H1 (cell line): Measurements from ENCODE around the gene TMEM178B. TPM values are rescaled to one million over a fixed set of nuclear protein-coding genes. Genes with fewer than 3 reads are reported as not detected.

Experiments used
- CTCF ChIA-PET: fragments of 300-600 bp; sonication (Branson Sonifier 250); formaldehyde crosslinking; loops from one replicate; lab custom pipeline; 2021; ENCODE audit not compliant: partially characterized antibody; lab: Charles Lee
- POLR2A ChIA-PET: fragments of 300-600 bp; sonication (Branson Sonifier 250); formaldehyde crosslinking; loops from one replicate; lab custom pipeline; 2021; ENCODE audit warnings: inconsistent platforms; ENCODE audit not compliant: partially characterized antibody; lab: Charles Lee
- DNase-seq, 2 experiments: peaks; one replicate each; pipeline versions ENCODE4 v3.0.0 to v3.0.0-alpha.2; 2010 to 2022; ENCODE audit warnings: low spot score in 2 of 2, low read depth in 1 of 2, mixed read lengths in 1 of 2
- FAIRE-seq: peaks from 2 replicates; lab custom pipeline; 2011; peaks lifted over from hg19 to GRCh38; lab: Jason Lieb, UNC
- H2AFZ ChIP-seq: 2 replicates; pipeline ENCODE4 v1.8.1; 2012; ENCODE audit warnings: low read length, inconsistent platforms
- H2AK5ac ChIP-seq: 2 replicates; pipeline ENCODE4 v1.6.1; 2013; ENCODE audit warnings: low read depth, low read length
- H2BK120ac ChIP-seq: replicated peaks from 2 replicates; pipeline ENCODE3; 2013; ENCODE audit warnings: low read depth, low read length, inconsistent platforms
- H2BK12ac ChIP-seq: 2 replicates; pipeline ENCODE4 v1.6.1; 2013; ENCODE audit warnings: low read depth, low read length
- H2BK15ac ChIP-seq: 2 replicates; pipeline ENCODE4 v1.6.1; 2013; ENCODE audit warnings: low read length
- H2BK20ac ChIP-seq: 2 replicates; pipeline ENCODE4 v1.6.1; 2013; ENCODE audit warnings: low read length
- H2BK5ac ChIP-seq: 2 replicates; pipeline ENCODE4 v1.6.1; 2013; ENCODE audit warnings: low read depth, low read length
- H3K14ac ChIP-seq: 2 replicates; pipeline ENCODE4 v1.6.1; 2013; ENCODE audit warnings: inconsistent platforms; ENCODE audit not compliant: insufficient read length
- H3K18ac ChIP-seq: 2 replicates; pipeline ENCODE4 v1.6.1; 2013; ENCODE audit warnings: low read length; ENCODE audit errors: extremely low read depth
- H3K23ac ChIP-seq: 2 replicates; pipeline ENCODE4 v1.6.1; 2013; ENCODE audit warnings: inconsistent platforms; ENCODE audit not compliant: insufficient read length
- H3K23me2 ChIP-seq: 2 replicates; pipeline ENCODE4 v1.6.1; 2013; ENCODE audit warnings: low read depth, low read length
- H3K27ac ChIP-seq: 2 replicates; pipeline ENCODE4 v1.6.1; 2011; ENCODE audit warnings: low read depth, low read length, inconsistent platforms
- H3K27me3 ChIP-seq, 4 experiments: replicated peaks in 1 of 4; 1 replicate in 1 of 4; 2 replicates in 3 of 4; pipeline versions ENCODE4 v1.6.1 to v1.8.1; 2011 to 2013; ENCODE audit warnings: low read length in 3 of 4, mild to moderate bottlenecking in 3 of 4, inconsistent platforms in 2 of 4, mixed read lengths in 2 of 4, moderate library complexity in 1 of 4; ENCODE audit not compliant: control insufficient read depth in 3 of 4, insufficient read depth in 3 of 4; ENCODE audit errors: extremely low read depth in 1 of 4
- H3K36me3 ChIP-seq, 4 experiments: 2 replicates each; pipeline versions ENCODE4 v1.6.1 to v1.8.1; 2011 to 2013; ENCODE audit warnings: mild to moderate bottlenecking in 4 of 4, low read length in 3 of 4, moderate library complexity in 2 of 4, control low read depth in 1 of 4, inconsistent platforms in 1 of 4; ENCODE audit not compliant: insufficient read depth in 4 of 4, control insufficient read depth in 2 of 4
- H3K4ac ChIP-seq: replicated peaks from 2 replicates; pipeline ENCODE3; 2013; ENCODE audit warnings: low read length, low read depth, mixed read lengths, inconsistent platforms; ENCODE audit not compliant: insufficient read length
- H3K4me1 ChIP-seq, 4 experiments: replicated peaks in 1 of 4; 1 replicate in 1 of 4; 2 replicates in 3 of 4; pipeline versions ENCODE4 v1.6.1 to v1.8.1; 2011 to 2013; ENCODE audit warnings: low read length in 3 of 4, inconsistent platforms in 2 of 4, mixed read lengths in 1 of 4; ENCODE audit not compliant: insufficient read depth in 4 of 4, control insufficient read depth in 3 of 4
- H3K4me2 ChIP-seq, 2 experiments: 2 replicates each; pipeline versions ENCODE4 v1.6.1 to v1.8.1; 2011 to 2013; ENCODE audit warnings: low read depth in 2 of 2, low read length in 2 of 2, control low read depth in 1 of 2, inconsistent platforms in 1 of 2, mild to moderate bottlenecking in 1 of 2; ENCODE audit not compliant: insufficient read depth in 1 of 2
- H3K4me3 ChIP-seq, 4 experiments: fragments of 200-600, 300-600 bp in 1 of 4; sonication (generic), shearing (Covaris generic), sonication (Bioruptor Twin) in 1 of 4; 2 replicates each; pipeline versions ENCODE4 v1.5.1 to v1.8.1; 2011 to 2016; ENCODE audit warnings: low read length in 4 of 4, low read depth in 3 of 4, control low read depth in 2 of 4, inconsistent platforms in 2 of 4, mild to moderate bottlenecking in 2 of 4, mixed read lengths in 1 of 4, moderate library complexity in 1 of 4; ENCODE audit not compliant: insufficient read depth in 2 of 4; ENCODE audit errors: extremely low read depth in 1 of 4
- H3K56ac ChIP-seq: replicated peaks from 2 replicates; pipeline ENCODE3; 2013; ENCODE audit warnings: low read depth, mild to moderate bottlenecking, mixed read lengths, low read length, inconsistent platforms; ENCODE audit not compliant: insufficient read length
- H3K79me1 ChIP-seq: 2 replicates; pipeline ENCODE4 v1.6.1; 2013; ENCODE audit warnings: low read depth, low read length, control low read depth
- H3K79me2 ChIP-seq, 2 experiments: 2 replicates each; pipeline versions ENCODE4 v1.6.1 to v1.8.1; 2012 to 2013; ENCODE audit warnings: low read length in 2 of 2, mild to moderate bottlenecking in 2 of 2, inconsistent platforms in 1 of 2; ENCODE audit not compliant: insufficient read depth in 2 of 2, control insufficient read depth in 1 of 2
- H3K9ac ChIP-seq, 4 experiments: replicated peaks in 1 of 4; 1 replicate in 1 of 4; 2 replicates in 3 of 4; pipeline versions ENCODE4 v1.6.1 to v1.8.1; 2011 to 2013; ENCODE audit warnings: low read depth in 3 of 4, low read length in 3 of 4, control low read depth in 2 of 4, mild to moderate bottlenecking in 2 of 4, moderate library complexity in 2 of 4, inconsistent platforms in 1 of 4; ENCODE audit errors: extremely low read depth in 1 of 4
- H3K9me3 ChIP-seq, 2 experiments: 2 replicates each; pipeline versions ENCODE4 v1.6.1 to v1.8.1; 2012 to 2013; ENCODE audit warnings: mild to moderate bottlenecking in 2 of 2, moderate library complexity in 2 of 2, control low read depth in 1 of 2, inconsistent platforms in 1 of 2, low read depth in 1 of 2, low read length in 1 of 2, mixed read lengths in 1 of 2; ENCODE audit not compliant: insufficient read depth in 2 of 2
- H4K20me1 ChIP-seq, 2 experiments: replicated peaks in 1 of 2; 2 replicates each; pipeline versions ENCODE3 to v1.8.1; 2011 to 2013; ENCODE audit warnings: inconsistent platforms in 2 of 2, low read length in 2 of 2, mild to moderate bottlenecking in 1 of 2; ENCODE audit not compliant: insufficient read depth in 2 of 2, control insufficient read depth in 1 of 2
- H4K5ac ChIP-seq: 2 replicates; pipeline ENCODE4 v1.6.1; 2013; ENCODE audit warnings: low read length, low read depth, mixed read lengths, inconsistent platforms; ENCODE audit not compliant: insufficient read length
- H4K8ac ChIP-seq: 2 replicates; pipeline ENCODE4 v1.8.0; 2013; ENCODE audit warnings: mild to moderate bottlenecking, moderate library complexity, low read length, inconsistent platforms; ENCODE audit not compliant: insufficient read depth; ENCODE audit errors: extremely low read depth
- H4K91ac ChIP-seq: replicated peaks from 2 replicates; pipeline ENCODE3; 2013; ENCODE audit warnings: low read length, mixed read lengths, inconsistent platforms; ENCODE audit not compliant: insufficient read length
- JUND ChIP-seq: IDR thresholded peaks from 2 replicates; pipeline ENCODE4 v1.6.1; 2011; ENCODE audit warnings: mild to moderate bottlenecking, improper control_type of control experiment, low read length
- KDM1A ChIP-seq: fragments of 200-600, 300-600 bp; sonication (generic); IDR thresholded peaks from 2 replicates; pipeline ENCODE4 v1.7.1; 2016; ENCODE audit warnings: mild to moderate bottlenecking, low read length, borderline replicate concordance
- NANOG ChIP-seq: IDR thresholded peaks from 2 replicates; pipeline ENCODE4 v1.6.1; 2011; ENCODE audit warnings: low read length, low read depth, mild to moderate bottlenecking, inconsistent platforms; ENCODE audit not compliant: insufficient read depth, poor library complexity, severe bottlenecking
- POU5F1 ChIP-seq: IDR thresholded peaks from 2 replicates; pipeline ENCODE4 v1.6.1; 2011; ENCODE audit warnings: low read depth, mild to moderate bottlenecking, low read length, moderate library complexity
- SIN3A ChIP-seq, 2 experiments: IDR thresholded peaks in 1 of 2; conservative IDR thresholded peaks in 1 of 2; 2 replicates each; pipeline ENCODE4 v1.6.1; 2011 to 2012; ENCODE audit warnings: low read length in 2 of 2, improper control_type of control experiment in 1 of 2, low read depth in 1 of 2, mild to moderate bottlenecking in 1 of 2
- TAF7 ChIP-seq: optimal IDR thresholded peaks from 2 replicates; pipeline ENCODE3; 2011; ENCODE audit warnings: low read depth, mild to moderate bottlenecking, inconsistent platforms, low read length, moderate library complexity, borderline replicate concordance
- TBP ChIP-seq: IDR thresholded peaks from 2 replicates; pipeline ENCODE4 v1.6.1; 2011; ENCODE audit warnings: low read depth, low read length, improper control_type of control experiment
- TCF12 ChIP-seq: IDR thresholded peaks from 2 replicates; pipeline ENCODE4 v1.6.1; 2011; ENCODE audit warnings: low read depth, mild to moderate bottlenecking, low read length
- WGBS, 2 experiments: shearing (Covaris generic) in 1 of 2; methylation state at CpG; one replicate each; pipeline versions ENCODE4 v1.1.6 to v1.1.7; 2013 to 2015; ENCODE audit warnings: low lambda C conversion rate in 2 of 2, mixed read lengths in 2 of 2, inconsistent platforms in 1 of 2, low coverage in 1 of 2, missing lambda C conversion rate in 1 of 2; ENCODE audit not compliant: insufficient replicate concordance in 2 of 2, insufficient coverage in 1 of 2, insufficient read length in 1 of 2; ENCODE audit errors: extremely low coverage in 1 of 2, missing lambda C conversion rate in 1 of 2; 5-methylcytosine and 5-hydroxymethylcytosine counted together
- polyA plus RNA-seq, 7 experiments: library from polyadenylated mRNA; depleted of rRNA in 3 of 7; stranded (reverse) in 5 of 7; unstranded in 2 of 7; fragments of >200 nt in 5 of 7; fragments of 200-250 nt in 2 of 7; gene quantifications; 1 replicate in 5 of 7; 2 replicates in 1 of 7; 4 replicates in 1 of 7; pipeline versions ENCODE4 v1.2.1 to v1.2.3, GENCODE V29; 2011 to 2013; ENCODE audit warnings: missing spikeins in 2 of 7, mixed read lengths in 2 of 7
- total RNA-seq: library from RNA; stranded (reverse); fragmentation: NEBNext Ultra II Directional; extraction: Animal tissue kit (Norgen Biotek cat#: 25700); gene quantifications from 2 replicates; pipeline ENCODE4 v1.2.1, GENCODE V29; 2021

Gene TMEM178B
- total and polyA plus RNA-seq, 2 of the 8 experiments (the other 6 are each of a cell fraction or from before 2014, with no cell fraction given) = 5.3 to 18.1 TPM

GRCh38 chr7:141161550-141162535 is 88.0 kb downstream of the TMEM178B start:
- Histone ChIP-seq H3K56ac (no peak overlapping the region), H3K23me2 (peaks cover 2% of the 10 kb centered on the region; the same call in 1 of the 2 replicates), H2BK120ac (no peak overlapping the region), H3K79me1 (peaks cover 7% of the 10 kb centered on the region), H3K27ac (no peak overlapping the region), H2AFZ (no peak overlapping the region), H3K79me2 (no peaks in the 10 kb centered on the region), H2AK5ac (0 out of 2 replicates have a peak overlapping the region, but pooled peaks have one; percentile 39), H4K8ac (no peak overlapping the region), H2BK5ac (no peak overlapping the region), H3K4me3 (no peak overlapping the region), H3K23ac (no peak overlapping the region), H3K9me3 (peaks cover 0 to 3% of the 10 kb centered on the region in 2 experiments; a peak in 1 of 4 replicates), H4K20me1 (peaks cover 0 to 2% of the 10 kb centered on the region in 2 experiments), H3K14ac (no peak overlapping the region), H3K4me2 (no peak overlapping the region), H2BK20ac (no peak overlapping the region), H3K4me1 (no peaks in the 10 kb centered on the region; a peak in 1 of 7 replicates), H3K4ac (no peak overlapping the region), H2BK15ac (peak overlapping the region; percentile 53; the same call in 1 of the 2 replicates), H4K5ac (no peak overlapping the region), H2BK12ac (0 out of 2 replicates have a peak overlapping the region, but pooled peaks have one; percentile 14), H3K18ac (no peak overlapping the region), H4K91ac (no peak overlapping the region), H3K27me3 (no peaks in the 10 kb centered on the region), H3K9ac (no peak overlapping the region; a peak in 1 of 7 replicates), H3K36me3 (no peaks in the 10 kb centered on the region)
- CTCF ChIA-PET = interaction anchor here (0.6 to 1.1 kb wide), 2 partner anchors 17 to 65 kb away, joined by 3 read pairs; no protein-coding TSS in a partner anchor
- POLR2A ChIA-PET = no interaction called here
- no peak for DNase-seq
- no peak for FAIRE-seq
- TF ChIP-seq TCF12 (no peak), POU5F1 (no peak), TAF7 (no peak), KDM1A (no peak), SIN3A (conservative IDR thresholded peaks at IDR 0.05 in 1 of 2, IDR thresholded peaks at IDR 0.05 in 1 of 2; ENCODE audit: low read depth in 1 of 2, low read length in 2 of 2) (no peak), NANOG (no peak), JUND (no peak), TBP (no peak)
- WGBS, 2 experiments = 88% methylated on average over 14 of the region's 14 CpGs; no CpG with 5 or more reads in 1 of the 2 experiments
